ENCODE results near the gene DNAJC7. TPM values are rescaled to one million over a fixed set of nuclear protein-coding genes. Genes with fewer than 3 reads are reported as not detected.

DNAJC7 gene
- total RNA-seq, 1 donor from 2014 or later: 121 TPM

GRCh38 chr17:42051013-42051400, 33.8 kb upstream of the DNAJC7 start:
- no peaks in the 10 kb centered on the region for H3K4me1 Mint-ChIP-seq
- no peak for DNase-seq
- H3K27ac Mint-ChIP-seq: no peak overlapping the region
- H3K27me3 Mint-ChIP-seq: peaks cover 60% of the 10 kb centered on the region
- H3K9me3 Mint-ChIP-seq: no peaks in the 10 kb centered on the region
- H3K36me3 Mint-ChIP-seq (ENCODE audit: low read depth): no peaks in the 10 kb centered on the region
- intact Hi-C loops (cut with micrococcal nuclease): no loop called here
- H3K4me3 Mint-ChIP-seq: peak overlapping the region; percentile 69

DNA sequence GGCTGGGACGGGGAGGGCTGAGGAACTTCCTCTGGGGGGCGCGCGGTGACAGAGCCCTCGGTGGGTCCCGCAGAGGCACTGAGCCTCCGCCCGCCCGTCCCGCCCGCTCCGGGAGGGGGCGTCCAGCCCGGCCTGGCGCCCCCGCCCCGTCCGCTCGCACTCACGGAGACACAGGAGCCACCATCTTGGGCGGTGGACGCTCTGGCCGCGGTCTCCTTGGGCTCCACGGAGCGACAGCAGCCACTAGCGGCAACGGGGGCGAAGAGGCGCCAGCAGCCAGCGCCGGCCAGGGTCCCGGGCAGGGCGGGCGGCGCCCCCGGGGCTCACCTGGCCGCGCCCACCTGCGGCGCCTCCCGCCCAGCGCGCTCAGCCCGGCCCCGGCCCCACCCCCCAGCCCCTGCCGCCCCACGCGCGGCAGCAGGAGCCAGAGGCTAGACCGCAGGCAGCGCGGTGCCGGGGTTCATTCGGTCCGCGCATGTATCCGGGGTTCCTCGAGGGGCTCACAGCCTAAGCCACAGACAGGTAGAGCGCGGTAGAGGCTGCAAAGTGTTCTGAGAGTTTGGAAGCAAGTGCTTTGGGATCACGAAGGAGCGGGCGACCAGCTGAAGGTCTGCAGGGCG, 33.3 kb upstream of the DNAJC7 start, which contains the start of gene C17orf113:
TSS of gene C17orf113 (minus strand) at position 209 of the 620 bp plus-strand sequence. CDS start 7,225 bp downstream, outside the sequence.
- peak; percentile 80 for DNase-seq
- no peak within 1 kb of the TSS for H3K27ac Mint-ChIP-seq
- peaks cover 58% of the 10 kb centered on the region for H3K27me3 Mint-ChIP-seq
- H3K36me3 Mint-ChIP-seq (ENCODE audit: low read depth): no peaks in the 10 kb centered on the region
- H3K9me3 Mint-ChIP-seq: no peaks in the 10 kb centered on the region
- H3K4me3 Mint-ChIP-seq: peak within 1 kb of the TSS; percentile 69
- no peaks in the 10 kb centered on the region for H3K4me1 Mint-ChIP-seq
- intact Hi-C loops (cut with micrococcal nuclease): no loop called here

DNA sequence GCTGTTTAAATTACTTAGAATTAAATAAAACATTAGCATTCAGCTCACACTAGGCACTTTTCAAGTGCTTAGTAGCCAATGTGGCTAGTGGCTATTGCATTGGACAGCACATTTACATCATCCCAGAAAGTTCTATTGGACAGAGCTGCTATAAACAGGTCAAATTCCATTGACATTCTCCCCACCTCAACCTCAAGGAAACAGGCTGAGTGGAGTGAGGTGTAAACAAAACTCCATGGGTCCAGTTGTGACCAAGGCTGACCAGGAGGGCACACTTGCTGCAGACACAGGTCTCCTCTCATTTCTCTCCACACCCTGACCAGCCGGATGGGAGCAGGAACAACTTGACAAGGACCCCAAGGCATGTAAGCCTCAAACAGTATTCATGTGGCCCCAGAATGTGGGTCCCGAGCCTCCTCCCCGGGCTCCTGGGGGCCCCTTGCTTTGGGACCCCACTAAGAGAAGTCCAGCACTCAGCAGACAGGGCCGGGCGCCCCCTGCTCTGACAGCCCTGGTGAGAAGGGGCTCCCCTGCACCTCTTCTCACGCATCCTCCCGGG, 32.7 kb upstream of the DNAJC7 start:
- Mint-ChIP-seq H3K36me3 (ENCODE audit: low read depth) (no peaks in the 10 kb centered on the region), H3K4me1 (no peaks in the 10 kb centered on the region), H3K9me3 (no peaks in the 10 kb centered on the region), H3K27ac (no peak overlapping the region), H3K4me3 (peak overlapping the region; percentile 66), H3K27me3 (peaks cover 54% of the 10 kb centered on the region)
- no peak for DNase-seq
- intact Hi-C loops (cut with micrococcal nuclease): no loop called here

- Mint-ChIP-seq H3K4me3 (no peak overlapping the region), H3K36me3 (ENCODE audit: low read depth) (no peaks in the 10 kb centered on the region), H3K27me3 (peaks cover 35% of the 10 kb centered on the region), H3K4me1 (no peaks in the 10 kb centered on the region), H3K9me3 (no peaks in the 10 kb centered on the region), H3K27ac (no peak overlapping the region)
- intact Hi-C loops (cut with micrococcal nuclease): no loop called here
- no peak for DNase-seq
Observed at GRCh38 chr17:42047343-42047742, 30.1 kb upstream of the DNAJC7 start.

DNA sequence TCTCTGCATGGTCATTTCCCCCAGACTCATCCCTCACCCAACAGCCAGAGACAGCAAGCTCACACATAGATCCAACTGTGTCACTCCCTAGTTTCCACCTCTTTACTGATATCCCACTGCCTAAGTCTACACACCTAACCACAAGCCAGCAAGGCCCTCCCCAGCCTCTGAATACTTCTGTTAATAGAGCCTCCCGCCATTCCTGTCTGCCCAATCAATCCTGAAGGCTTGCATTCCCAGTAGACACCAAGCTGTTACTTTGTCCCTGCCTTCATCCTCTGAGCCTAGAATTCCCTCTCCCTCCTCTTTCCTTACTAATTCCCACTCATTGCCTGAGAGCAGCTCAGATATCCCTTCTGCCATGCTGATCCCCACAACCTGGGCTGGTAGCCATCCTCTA, 28.5 kb upstream of the DNAJC7 start:
- Mint-ChIP-seq H3K27ac (no peak overlapping the region), H3K4me3 (no peak overlapping the region), H3K27me3 (peaks cover 23% of the 10 kb centered on the region), H3K9me3 (no peaks in the 10 kb centered on the region), H3K4me1 (no peaks in the 10 kb centered on the region), H3K36me3 (ENCODE audit: low read depth) (no peaks in the 10 kb centered on the region)
- intact Hi-C loops (cut with micrococcal nuclease): no loop called here
- no peak for DNase-seq

GRCh38 chr17:42042598-42043319, 25.5 kb upstream of the DNAJC7 start:
- Mint-ChIP-seq H3K27me3 (peaks cover 5% of the 10 kb centered on the region), H3K36me3 (ENCODE audit: low read depth) (no peaks in the 10 kb centered on the region), H3K9me3 (no peaks in the 10 kb centered on the region), H3K27ac (no peak overlapping the region), H3K4me3 (no peak overlapping the region), H3K4me1 (peaks cover 2% of the 10 kb centered on the region)
- intact Hi-C loops (cut with micrococcal nuclease): no loop called here
- DNase-seq: no peak

DNA sequence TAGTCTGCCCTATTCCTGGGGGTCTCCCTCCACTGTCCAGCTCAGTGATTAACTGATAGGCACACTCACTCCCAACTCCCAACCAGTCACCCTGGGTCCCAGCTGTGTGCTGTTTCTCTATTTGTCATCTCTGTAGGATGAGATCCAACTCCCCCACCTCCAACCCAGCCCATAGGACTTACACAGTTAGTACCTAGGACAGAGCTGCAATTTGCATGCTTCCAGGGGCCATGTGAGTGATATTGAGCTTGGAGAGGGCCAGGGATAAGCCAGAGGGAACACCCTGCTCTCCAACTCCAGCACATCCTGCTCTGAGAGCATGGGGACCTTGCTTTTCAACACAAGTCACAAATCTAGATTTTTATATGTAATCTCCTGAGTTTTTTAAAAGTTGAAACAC, 24.4 kb upstream of the DNAJC7 start:
- no peak overlapping the region for H3K4me3 Mint-ChIP-seq
- DNase-seq: no peak
- peaks cover 5% of the 10 kb centered on the region for H3K27me3 Mint-ChIP-seq

GRCh38 chr17:42040818-42041217, 23.6 kb upstream of the DNAJC7 start:
- Mint-ChIP-seq H3K36me3 (ENCODE audit: low read depth) (no peaks in the 10 kb centered on the region), H3K4me3 (no peak overlapping the region), H3K27me3 (peaks cover 5% of the 10 kb centered on the region), H3K9me3 (no peaks in the 10 kb centered on the region), H3K4me1 (peaks cover 2% of the 10 kb centered on the region), H3K27ac (no peak overlapping the region)
- intact Hi-C loops (cut with micrococcal nuclease): no loop called here
- DNase-seq: no peak

More for the DNA sequence above, 24.4 kb upstream of the DNAJC7 start:
- Mint-ChIP-seq H3K27ac (no peak overlapping the region), H3K9me3 (no peaks in the 10 kb centered on the region), H3K4me1 (peaks cover 2% of the 10 kb centered on the region), H3K36me3 (ENCODE audit: low read depth) (no peaks in the 10 kb centered on the region)
- intact Hi-C loops (cut with micrococcal nuclease): no loop called here

GRCh38 chr17:42039794-42040763, 22.8 kb upstream of the DNAJC7 start:
- Mint-ChIP-seq H3K27me3 (peaks cover 5% of the 10 kb centered on the region), H3K9me3 (no peaks in the 10 kb centered on the region), H3K27ac (no peak overlapping the region), H3K36me3 (ENCODE audit: low read depth) (no peaks in the 10 kb centered on the region), H3K4me1 (peaks cover 2% of the 10 kb centered on the region), H3K4me3 (no peak overlapping the region)
- intact Hi-C loops (cut with micrococcal nuclease): no loop called here
- no peak for DNase-seq

GRCh38 chr17:42038221-42038973, 21.2 kb upstream of the DNAJC7 start:
- Mint-ChIP-seq H3K4me3 (no peak overlapping the region), H3K36me3 (ENCODE audit: low read depth) (no peaks in the 10 kb centered on the region), H3K27ac (no peak overlapping the region), H3K9me3 (no peaks in the 10 kb centered on the region), H3K4me1 (peaks cover 10% of the 10 kb centered on the region), H3K27me3 (peaks cover 5% of the 10 kb centered on the region)
- no peak for DNase-seq
- intact Hi-C loops (cut with micrococcal nuclease): no loop called here

DNA sequence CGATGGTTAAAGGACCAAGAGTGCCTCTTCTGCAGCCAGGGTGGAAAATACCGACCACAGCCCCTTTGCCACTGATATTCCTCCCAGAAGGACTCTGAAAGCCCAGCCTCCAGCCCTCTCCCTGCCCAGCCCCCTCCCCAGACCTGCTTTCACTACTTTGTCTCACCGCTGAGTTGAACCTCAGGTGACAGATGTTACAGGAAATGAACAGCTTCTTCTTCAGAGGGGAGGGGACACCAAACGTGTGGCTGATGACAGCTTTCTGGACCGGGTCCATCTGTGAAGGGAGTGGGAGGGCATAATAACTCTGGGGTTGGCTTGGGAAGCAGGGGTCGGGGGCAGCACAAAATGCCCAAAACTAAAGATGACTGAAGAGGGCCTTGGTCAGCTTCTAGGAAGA, 16.8 kb upstream of the DNAJC7 start:
- Mint-ChIP-seq H3K9me3 (no peaks in the 10 kb centered on the region), H3K4me1 (peaks cover 10% of the 10 kb centered on the region), H3K27me3 (peaks cover 1% of the 10 kb centered on the region), H3K36me3 (ENCODE audit: low read depth) (no peaks in the 10 kb centered on the region), H3K4me3 (no peak overlapping the region), H3K27ac (no peak overlapping the region)
- DNase-seq: peak; percentile 70
- intact Hi-C loops (cut with micrococcal nuclease): no loop called here

GRCh38 chr17:42031584-42031983, 14.3 kb upstream of the DNAJC7 start:
- Mint-ChIP-seq H3K27me3 (no peaks in the 10 kb centered on the region), H3K4me1 (peaks cover 7% of the 10 kb centered on the region), H3K36me3 (ENCODE audit: low read depth) (no peaks in the 10 kb centered on the region), H3K9me3 (no peaks in the 10 kb centered on the region), H3K27ac (no peak overlapping the region), H3K4me3 (no peak overlapping the region)
- intact Hi-C loops (cut with micrococcal nuclease): no loop called here
- DNase-seq: no peak

GRCh38 chr17:42028791-42029127, 11.5 kb upstream of the DNAJC7 start:
- DNase-seq: no peak
- Mint-ChIP-seq H3K4me1 (peaks cover 8% of the 10 kb centered on the region), H3K36me3 (ENCODE audit: low read depth) (peaks cover 10% of the 10 kb centered on the region), H3K9me3 (no peaks in the 10 kb centered on the region), H3K27me3 (no peaks in the 10 kb centered on the region), H3K4me3 (no peak overlapping the region), H3K27ac (no peak overlapping the region)
- intact Hi-C loops (cut with micrococcal nuclease): loop anchor here (5.0 kb wide), 2 partner anchors 34 to 69 kb away; partner anchors contain the start of gene ZNF385C
